SK-N-SH (cell line): ENCODE measurements around the gene CLCN1.

Experiments used
- TF ChIP-seq, protein P1 (sequence below): fragments of 200-600 bp; sonication (generic); IDR thresholded peaks from 2 replicates; pipeline ENCODE4 v1.6.1; 2017; ENCODE audit warnings: antibody characterized with exemption, mild to moderate bottlenecking, moderate library complexity
- TF ChIP-seq, protein P2 (sequence below): IDR thresholded peaks from 2 replicates; pipeline ENCODE4 v1.4.0; 2012; ENCODE audit warnings: low read depth, borderline replicate concordance

- TF ChIP-seq, protein P1, sequence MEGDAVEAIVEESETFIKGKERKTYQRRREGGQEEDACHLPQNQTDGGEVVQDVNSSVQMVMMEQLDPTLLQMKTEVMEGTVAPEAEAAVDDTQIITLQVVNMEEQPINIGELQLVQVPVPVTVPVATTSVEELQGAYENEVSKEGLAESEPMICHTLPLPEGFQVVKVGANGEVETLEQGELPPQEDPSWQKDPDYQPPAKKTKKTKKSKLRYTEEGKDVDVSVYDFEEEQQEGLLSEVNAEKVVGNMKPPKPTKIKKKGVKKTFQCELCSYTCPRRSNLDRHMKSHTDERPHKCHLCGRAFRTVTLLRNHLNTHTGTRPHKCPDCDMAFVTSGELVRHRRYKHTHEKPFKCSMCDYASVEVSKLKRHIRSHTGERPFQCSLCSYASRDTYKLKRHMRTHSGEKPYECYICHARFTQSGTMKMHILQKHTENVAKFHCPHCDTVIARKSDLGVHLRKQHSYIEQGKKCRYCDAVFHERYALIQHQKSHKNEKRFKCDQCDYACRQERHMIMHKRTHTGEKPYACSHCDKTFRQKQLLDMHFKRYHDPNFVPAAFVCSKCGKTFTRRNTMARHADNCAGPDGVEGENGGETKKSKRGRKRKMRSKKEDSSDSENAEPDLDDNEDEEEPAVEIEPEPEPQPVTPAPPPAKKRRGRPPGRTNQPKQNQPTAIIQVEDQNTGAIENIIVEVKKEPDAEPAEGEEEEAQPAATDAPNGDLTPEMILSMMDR, result no peak
- TF ChIP-seq, protein P2, sequence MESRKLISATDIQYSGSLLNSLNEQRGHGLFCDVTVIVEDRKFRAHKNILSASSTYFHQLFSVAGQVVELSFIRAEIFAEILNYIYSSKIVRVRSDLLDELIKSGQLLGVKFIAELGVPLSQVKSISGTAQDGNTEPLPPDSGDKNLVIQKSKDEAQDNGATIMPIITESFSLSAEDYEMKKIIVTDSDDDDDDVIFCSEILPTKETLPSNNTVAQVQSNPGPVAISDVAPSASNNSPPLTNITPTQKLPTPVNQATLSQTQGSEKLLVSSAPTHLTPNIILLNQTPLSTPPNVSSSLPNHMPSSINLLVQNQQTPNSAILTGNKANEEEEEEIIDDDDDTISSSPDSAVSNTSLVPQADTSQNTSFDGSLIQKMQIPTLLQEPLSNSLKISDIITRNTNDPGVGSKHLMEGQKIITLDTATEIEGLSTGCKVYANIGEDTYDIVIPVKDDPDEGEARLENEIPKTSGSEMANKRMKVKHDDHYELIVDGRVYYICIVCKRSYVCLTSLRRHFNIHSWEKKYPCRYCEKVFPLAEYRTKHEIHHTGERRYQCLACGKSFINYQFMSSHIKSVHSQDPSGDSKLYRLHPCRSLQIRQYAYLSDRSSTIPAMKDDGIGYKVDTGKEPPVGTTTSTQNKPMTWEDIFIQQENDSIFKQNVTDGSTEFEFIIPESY, result no peak
Measured at GRCh38 chr7:143289421-143289820, 26.5 kb upstream of the CLCN1 start.
